HG02938 (cell line): ENCODE measurements around the gene GPC6.
"Not testable (repeated sequence)": the region's sequence is repeated elsewhere in the genome, so short reads cannot be mapped to it uniquely, and the experiment has no call there.

ENCODE experiments used
- ATAC-seq: cut with Tn5 transposase; IDR thresholded peaks from one replicate; pipeline ENCODE4 v1.9.1; 2021; ENCODE audit warnings: mild to moderate bottlenecking, moderate library complexity; ENCODE audit not compliant: unreplicated experiment

Gene GPC6

DNA sequence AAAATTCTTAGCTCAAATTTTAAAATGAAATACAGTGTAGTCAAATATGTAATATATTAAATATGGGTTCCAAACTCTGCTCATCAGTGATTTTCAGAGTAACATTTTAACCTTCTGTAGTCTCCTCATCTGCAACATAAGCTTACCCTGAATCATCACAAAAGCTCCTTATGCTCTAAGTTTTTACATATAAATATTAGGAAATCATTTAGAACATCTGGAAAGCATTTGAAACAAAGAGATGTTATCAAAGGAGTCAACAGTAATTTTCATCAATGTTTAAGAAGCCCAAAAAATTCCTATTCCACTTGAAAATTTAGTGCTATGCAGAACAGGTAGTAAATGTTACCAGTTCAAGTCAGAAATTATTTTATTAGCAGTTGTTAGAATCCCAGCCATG, 1028.1 kb downstream of the GPC6 start:
- ATAC-seq, result no peak

DNA sequence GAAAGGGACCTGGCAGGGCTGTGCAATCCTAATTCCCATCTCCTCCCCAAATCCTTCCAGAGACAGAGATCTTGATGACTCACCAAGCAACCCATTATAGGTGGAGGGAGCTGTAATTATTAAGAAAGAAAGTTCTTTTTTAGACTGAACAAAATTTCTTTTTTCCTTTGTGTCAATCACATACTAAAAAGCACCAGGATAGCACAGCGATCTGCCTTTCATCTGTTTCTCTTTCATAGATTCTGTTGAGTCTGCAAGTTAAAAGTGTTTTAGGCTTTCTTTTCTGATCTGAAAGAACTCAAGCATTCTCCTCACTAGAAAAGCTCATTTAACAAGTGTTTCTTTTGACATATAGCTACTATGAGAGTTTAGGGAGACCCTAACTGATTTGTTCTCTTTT, 1030.1 kb downstream of the GPC6 start:
- no peak for ATAC-seq

DNA sequence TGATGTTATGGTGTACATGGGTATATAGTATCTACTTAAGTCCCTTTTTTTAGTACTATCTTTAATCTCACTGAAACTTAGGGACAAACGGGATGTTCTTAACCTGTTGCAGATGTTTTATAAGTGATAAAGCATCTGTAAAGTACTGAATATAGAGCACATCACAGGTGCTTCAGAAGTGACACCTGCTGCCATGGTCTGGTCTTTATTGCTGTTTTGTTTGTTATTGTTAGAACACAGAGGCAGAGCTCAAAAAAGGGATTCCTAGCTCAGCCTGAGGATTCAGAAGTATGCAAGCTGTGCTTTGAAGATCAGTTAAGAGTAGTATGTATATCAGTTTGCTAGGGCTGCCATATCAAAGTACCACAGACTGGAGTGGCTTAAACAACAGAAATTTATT, 1033.4 kb downstream of the GPC6 start:
- ATAC-seq, result no peak

DNA sequence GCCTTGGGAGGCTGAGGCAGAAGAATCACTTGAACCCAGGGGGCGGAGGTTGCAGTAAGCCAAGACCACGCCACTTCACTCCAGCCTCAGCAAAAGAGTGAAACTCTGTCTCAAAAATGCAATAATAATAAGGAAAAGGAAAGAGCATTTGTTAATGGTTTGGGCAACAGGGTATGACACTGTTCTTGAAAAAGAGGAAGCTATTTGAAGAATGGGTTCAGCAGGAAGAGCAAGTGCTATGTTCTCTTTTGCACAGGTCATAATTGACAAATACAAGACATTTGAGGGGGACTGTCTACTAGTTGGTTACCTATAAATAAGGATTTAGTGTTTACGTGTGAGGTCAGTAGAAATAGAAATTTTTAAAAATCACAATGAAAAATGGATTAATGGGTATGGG, 1034.6 kb downstream of the GPC6 start:
- no peak for ATAC-seq

- ATAC-seq, result no peak
Measured at GRCh38 chr13:94263038-94263437, 1036.4 kb downstream of the GPC6 start.

DNA sequence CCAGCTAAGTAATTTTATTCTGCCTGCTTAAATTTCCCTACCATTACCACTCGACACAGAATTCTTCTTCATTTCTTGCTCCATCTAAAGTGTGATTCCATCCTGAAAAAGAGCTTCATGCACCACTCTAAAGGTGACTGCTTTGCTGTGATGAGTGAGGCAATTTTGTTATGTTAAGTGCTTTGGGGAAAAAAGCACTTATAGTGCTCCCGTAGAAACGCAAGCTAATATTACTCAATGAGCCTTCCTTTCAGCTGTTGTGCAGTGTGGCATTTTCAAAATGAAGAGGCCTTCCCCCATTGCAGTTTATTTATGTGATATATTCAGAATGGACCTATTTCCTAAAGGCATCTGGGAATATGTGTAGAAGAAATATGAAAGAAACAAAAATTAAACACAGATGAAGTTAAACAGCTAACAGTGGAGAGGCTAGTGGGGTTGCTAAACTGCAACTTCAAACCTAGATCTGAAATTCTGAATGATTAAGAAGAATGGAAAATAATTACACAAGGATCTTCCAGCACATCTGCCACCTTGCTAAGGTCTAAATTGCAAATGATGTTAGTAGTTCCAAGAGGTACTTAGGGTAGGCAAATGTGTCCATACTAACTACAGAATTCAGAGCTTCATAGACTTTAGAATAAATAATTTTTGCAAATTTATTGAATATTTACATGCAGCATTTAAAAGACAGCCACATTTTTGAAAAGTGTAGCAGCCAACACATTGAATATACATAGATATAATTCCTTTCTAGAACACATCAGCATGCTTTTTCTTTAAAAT, 1041.2 kb downstream of the GPC6 start:
- ATAC-seq, result no peak

DNA sequence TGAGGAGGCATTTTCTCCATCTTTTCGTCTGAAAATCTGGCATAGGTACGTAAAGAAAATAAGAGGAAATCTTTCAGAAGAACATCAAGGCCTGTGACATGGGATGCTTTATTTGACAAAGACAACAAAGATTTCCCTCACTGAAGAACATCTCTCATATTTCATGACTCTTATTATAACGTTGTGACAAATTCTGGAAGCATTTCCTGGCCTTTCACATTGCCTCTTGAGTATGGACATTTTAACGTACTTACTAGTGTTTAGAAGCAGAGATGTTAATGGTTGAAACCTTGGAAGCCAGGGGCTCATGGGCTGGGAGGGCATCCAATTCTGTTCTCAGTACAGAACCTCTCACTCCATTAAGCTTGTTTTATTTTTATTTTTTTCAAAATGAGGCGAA, 1042.1 kb downstream of the GPC6 start:
- no peak for ATAC-seq

GRCh38 chr13:94269557-94269956, 1043.0 kb downstream of the GPC6 start:
- ATAC-seq, result no peak

GRCh38 chr13:94270556-94270955, 1043.9 kb downstream of the GPC6 start:
- ATAC-seq, result no peak

DNA sequence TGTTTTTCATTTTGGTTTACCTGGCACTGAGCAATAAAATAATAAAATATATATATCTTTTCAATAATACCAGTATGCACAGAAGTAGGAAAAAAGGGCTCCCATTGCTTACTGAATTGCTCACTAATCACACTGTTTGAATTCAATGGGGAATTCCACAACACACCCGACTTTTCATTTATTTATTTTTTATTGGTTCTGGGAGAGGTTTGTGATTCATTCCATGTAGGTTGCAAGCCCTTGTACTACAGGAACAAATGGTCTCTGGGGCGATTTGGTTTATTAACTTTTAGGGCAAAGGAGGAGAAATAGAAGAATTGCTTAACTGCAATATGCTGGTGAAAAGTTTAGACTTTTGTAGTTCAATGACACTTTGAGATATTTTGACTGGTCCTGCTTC, 1045.4 kb downstream of the GPC6 start:
- no peak for ATAC-seq

DNA sequence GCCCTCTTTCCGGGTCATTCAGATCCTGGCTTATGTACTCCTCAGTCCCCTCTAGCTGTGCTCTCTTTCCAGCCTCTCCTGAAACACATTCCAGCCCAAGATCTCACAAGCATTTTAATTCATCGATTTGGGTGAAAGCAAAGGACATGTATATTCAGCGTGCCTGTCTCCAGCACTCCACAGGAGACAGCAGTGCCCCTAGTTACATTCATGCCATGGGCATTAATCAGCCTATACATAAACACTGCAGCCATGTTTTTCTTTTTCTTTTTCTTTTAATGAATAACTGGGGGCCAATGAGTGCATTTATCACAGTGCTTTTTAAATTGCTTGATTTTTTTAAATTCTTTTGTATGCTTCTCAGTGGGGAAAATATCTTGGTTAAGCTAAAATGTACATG, 1053.7 kb downstream of the GPC6 start:
- ATAC-seq, result no peak

DNA sequence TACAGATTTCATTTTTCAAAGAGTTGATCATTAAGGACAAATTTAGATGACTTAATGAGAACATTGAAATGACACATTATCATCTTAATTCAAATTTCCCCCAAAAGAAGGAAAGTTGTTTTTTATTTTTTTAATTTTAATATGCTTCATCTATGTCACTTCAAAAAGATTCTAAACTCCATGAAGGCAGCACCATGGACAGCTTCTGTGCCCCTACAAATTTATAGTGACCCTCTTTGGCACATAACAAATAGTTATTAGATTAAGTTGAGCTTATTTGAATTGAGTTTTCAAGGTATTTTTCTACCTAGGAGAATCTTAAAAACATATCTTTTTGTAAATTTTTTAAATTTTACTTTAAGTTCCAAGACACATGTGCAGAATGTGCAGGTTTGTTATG, 1054.2 kb downstream of the GPC6 start:
- ATAC-seq, result no peak

DNA sequence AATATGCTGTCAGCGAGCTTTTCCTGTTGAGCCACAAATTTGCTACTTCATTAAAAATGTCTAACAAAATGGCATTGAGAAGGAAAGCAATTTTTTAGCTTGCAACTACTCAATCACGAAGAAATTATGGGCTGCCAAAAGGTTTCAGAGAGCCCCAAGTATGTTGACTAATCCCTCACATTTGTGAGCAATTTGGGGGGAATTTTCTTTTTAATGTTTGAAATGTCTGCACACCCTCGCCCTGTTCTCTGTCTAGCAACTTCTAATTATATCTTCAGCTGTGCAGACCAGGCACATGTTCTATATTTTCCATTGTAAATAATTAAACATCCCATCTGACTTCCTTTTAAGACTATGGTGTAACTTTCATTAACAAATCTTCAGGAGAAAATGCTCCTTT, 1060.0 kb downstream of the GPC6 start:
- no peak for ATAC-seq

DNA sequence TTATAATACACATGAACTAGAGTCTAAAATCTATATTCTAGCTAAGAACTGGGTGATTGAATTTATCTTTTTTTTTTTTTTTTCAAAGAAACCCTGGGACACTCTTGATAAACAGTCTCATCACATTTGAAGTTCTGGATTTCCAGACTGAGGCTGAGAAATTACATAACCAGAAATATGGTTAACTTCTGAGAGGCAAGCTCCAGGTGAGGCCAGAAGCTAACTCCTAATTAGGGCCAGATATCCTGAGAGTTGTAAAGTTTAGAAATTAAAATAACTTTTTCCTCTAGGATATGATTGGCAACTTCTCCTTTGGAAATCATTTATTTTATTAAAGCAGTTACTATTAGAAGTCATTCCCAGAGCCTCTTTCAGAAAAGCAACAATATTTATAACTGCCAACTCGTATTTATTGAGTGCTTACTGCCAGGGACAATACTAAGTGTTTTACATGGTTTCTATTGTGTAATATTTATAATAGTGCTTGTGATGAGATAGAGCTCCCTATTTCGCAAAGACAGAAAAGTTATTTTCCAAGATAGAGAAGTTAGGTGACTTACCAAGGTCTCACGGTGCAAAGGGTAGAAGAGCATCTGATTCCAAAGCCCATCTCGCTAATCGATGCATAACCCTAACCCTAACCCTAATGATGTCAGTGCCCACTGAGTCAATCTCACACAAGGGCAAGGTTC, 1065.2 kb downstream of the GPC6 start:
- ATAC-seq, result no peak

DNA sequence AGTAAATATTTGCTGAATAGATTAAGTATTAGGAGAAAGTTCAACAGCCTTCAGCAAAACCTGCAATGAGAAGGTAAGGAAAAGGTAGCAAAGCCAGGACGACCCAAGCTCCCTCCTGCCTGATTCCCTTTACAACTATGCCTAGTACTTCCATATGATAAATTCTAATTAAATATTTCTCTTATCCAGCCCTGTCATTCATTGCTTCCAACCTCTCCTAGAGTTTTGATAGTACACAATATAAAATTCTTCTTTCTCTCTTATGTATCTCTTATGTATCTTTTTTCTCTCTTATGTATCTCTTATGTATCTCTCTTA, 1065.7 kb downstream of the GPC6 start:
- ATAC-seq, result no peak

DNA sequence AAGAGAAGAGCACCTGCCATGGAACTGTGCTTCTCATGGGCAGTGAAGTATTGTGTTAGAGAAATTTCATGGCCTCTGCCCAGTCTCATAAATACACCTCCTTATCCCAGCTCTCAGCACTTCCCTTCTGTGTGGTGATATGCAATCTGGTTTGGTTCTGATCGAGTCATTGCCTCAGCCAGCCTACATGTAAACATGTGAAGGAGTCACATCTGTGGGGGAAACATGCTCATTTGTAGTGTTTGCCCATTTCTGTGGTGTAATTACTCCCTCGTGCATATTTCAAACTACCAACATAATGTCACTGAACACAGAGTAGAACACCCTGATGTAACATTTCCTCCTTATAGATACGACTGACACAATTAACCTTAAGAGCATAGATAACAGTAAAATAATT, 1069.9 kb downstream of the GPC6 start:
- no peak for ATAC-seq

DNA sequence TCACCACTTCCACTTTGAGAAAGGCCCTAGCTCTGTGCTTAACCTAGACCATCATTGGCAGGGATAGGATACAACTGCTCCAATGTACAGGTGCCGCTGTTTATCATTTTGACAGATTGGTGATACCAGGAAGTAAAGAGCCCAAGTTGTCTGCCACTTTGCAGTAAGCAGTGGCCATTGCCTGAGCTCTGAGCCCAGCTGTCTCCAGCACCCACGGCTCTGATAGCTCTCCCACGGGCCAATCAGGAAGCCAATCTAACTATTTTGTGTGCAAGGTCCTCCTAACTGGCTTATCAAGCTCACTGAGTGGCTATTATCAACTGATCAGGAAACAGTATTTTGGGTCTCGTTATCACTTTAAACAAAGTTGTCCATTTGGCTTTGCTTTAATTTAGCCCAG, 1071.7 kb downstream of the GPC6 start:
- ATAC-seq, result no peak

DNA sequence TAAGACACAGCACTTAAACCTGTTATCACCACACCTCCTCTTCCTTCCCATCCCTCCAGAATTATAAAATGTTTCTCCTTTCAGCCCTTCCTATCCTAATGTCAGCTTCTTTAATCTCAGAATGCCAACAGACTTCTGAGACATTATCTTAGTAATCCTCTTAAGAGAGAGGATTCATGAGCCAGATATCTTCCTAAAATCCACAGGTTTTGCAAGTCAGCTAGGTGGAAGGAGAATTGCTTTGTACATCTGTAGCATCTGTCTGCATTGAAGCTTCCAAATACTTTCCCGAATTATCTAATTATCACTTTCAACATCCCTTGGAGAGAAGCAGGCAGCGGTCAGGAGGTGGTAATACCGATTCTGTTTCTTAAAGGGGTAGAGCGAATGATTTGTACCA, 1073.8 kb downstream of the GPC6 start:
- ATAC-seq, result no peak

DNA sequence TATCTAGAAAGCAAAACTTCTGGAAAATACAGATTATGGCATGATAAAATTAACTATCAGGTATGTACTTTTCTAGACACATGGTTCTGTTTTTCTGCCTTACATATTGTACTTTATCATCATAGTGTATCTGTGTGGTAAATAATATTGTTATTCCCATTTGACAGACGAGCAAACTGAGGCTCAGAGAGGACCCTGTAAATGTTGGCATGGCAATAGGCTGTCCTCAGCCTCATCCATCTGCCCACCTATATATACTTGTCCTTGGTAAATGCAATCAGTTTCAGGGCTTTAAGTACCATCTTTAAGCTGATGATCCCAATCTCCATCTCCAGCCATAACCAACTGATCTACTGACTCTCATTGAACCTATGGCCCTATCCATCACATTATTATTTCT, 1074.9 kb downstream of the GPC6 start:
- no peak for ATAC-seq

- ATAC-seq, result not testable (repeated sequence)
Measured at GRCh38 chr13:94302847-94303565, 1076.4 kb downstream of the GPC6 start.

DNA sequence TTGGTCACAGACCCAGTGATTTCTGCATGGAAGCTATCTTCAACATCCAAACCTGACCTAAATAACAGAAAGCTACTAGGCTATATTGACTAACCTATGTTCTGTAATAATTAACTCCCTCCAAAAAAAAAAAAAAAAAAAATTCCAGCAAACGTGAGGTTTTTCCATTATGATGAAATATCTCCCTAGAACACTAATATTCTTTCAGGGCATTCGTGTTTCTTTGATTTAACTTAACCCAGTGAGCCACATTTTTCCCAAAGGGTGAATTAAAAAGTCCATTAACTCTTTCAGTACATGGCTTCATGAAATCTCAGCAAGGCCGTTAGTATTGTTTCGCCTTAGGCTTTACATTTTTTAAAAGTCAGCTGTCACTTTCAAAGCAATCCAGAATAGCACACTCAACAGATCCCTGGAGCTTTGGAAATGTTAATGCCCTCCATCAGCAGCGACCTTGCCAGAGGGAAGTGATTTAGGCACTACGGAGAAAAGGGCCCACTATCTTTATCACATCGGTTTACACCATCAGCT, 1077.1 kb downstream of the GPC6 start:
- no peak for ATAC-seq

GRCh38 chr13:94305033-94305432, 1078.4 kb downstream of the GPC6 start:
- ATAC-seq, result no peak
